Activated CD4-positive, alpha-beta memory T cell treated with anti-CD3 and anti-CD28 coated beads, Interleukin-2, amount 10 ng/mL, durations not matched to agents 7 days and 5 days (primary cell): ENCODE measurements around the gene IFNLR1. TPM values are rescaled to one million over a fixed set of nuclear protein-coding genes. Genes with fewer than 3 reads are reported as not detected.
A peak's percentile ranks its signal among the peaks of the same experiment; 100 is the strongest.
"Not testable (repeated sequence)": the region's sequence is repeated elsewhere in the genome, so short reads cannot be mapped to it uniquely, and the experiment has no call there.

Source experiments
- CTCF ChIA-PET: fragments of 350-600 bp; sonication (Branson Sonifier 250); formaldehyde crosslinking; loops from one replicate; lab custom pipeline; 2021; ENCODE audit warnings: antibody characterized with exemption, inconsistent platforms; lab: Charles Lee
- POLR2A ChIA-PET: fragments of 350-600 bp; sonication (Branson Sonifier 250); formaldehyde crosslinking; loops from one replicate; lab custom pipeline; 2021; ENCODE audit warnings: antibody characterized with exemption; lab: Charles Lee
- DNase-seq: peaks from one replicate; pipeline ENCODE4 v3.0.0-alpha.2; 2020
- H3K27ac Mint-ChIP-seq: one replicate; pipeline ENCODE4 v1.8.0; 2021; ENCODE audit warnings: mild to moderate bottlenecking, mixed read lengths
- H3K27me3 Mint-ChIP-seq: one replicate; pipeline ENCODE4 v1.8.0; 2021; ENCODE audit warnings: mixed read lengths
- H3K36me3 Mint-ChIP-seq: one replicate; pipeline ENCODE4 v1.8.0; 2021; ENCODE audit warnings: low read depth, mixed read lengths
- H3K4me1 Mint-ChIP-seq: one replicate; pipeline ENCODE4 v1.8.0; 2021; ENCODE audit warnings: mixed read lengths
- H3K4me3 Mint-ChIP-seq: one replicate; pipeline ENCODE4 v1.8.0; 2021; ENCODE audit warnings: mild to moderate bottlenecking, mixed read lengths
- H3K9me3 Mint-ChIP-seq: one replicate; pipeline ENCODE4 v1.8.0; 2021; ENCODE audit warnings: mixed read lengths
- total RNA-seq, 2 experiments: library from RNA; stranded (reverse); gene quantifications; one replicate each; pipeline ENCODE4 v1.2.3, GENCODE V29; 2021

IFNLR1 gene
- total RNA-seq, 2 experiments from 2014 or later: 6.0 to 6.1 TPM

DNA sequence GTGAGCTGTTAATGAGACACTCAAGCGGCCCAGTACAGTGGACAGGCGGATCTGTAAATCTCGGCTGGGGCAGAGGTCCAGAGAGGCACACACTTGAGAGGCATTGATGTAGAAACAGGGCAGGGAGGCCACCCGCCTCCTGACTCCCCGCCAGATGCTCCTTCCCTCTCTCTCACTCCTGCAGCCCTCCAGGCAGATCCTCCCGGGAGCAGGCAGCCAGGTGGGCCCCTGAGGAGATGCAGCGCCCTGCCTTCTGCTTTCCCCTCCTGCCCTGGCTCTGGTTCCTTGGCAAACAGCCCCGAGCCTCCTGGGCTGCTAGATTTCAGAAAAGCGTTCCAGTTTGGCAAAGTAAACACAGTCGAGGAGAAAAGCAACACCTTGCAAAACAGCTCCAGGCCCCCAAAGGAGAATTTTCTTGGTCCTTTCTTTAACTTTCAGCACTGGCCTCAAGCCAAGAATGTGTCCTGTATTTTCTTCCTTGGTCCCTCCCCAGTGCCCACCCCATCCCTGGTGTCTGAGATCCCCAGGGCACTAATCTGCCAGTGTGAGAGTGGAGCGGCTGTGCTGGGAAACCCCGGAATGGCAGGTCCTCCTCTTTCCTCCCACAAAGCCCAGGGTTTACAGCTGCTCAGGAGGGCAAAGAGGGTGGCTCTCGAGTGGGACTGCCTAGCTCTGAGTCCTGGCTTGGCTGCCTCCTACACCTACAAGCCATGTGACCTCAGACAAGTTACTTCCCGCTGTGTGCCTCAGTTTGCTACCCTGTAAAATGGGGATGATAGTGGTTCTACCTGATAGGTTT lies 29.4 kb upstream of the IFNLR1 start:
- CTCF ChIA-PET: interaction anchor here (2.2 kb wide), 1 partner anchor 175 kb away, joined by 6 read pairs; no protein-coding TSS in a partner anchor
- H3K9me3 Mint-ChIP-seq: peaks cover 6% of the 10 kb centered on the region
- H3K27ac Mint-ChIP-seq: no peak overlapping the region
- POLR2A ChIA-PET: no interaction called here
- no peaks in the 10 kb centered on the region for H3K4me1 Mint-ChIP-seq
- no peak for DNase-seq
- H3K4me3 Mint-ChIP-seq: no peak overlapping the region
- H3K36me3 Mint-ChIP-seq: no peaks in the 10 kb centered on the region
- H3K27me3 Mint-ChIP-seq: peaks cover 58% of the 10 kb centered on the region

DNA sequence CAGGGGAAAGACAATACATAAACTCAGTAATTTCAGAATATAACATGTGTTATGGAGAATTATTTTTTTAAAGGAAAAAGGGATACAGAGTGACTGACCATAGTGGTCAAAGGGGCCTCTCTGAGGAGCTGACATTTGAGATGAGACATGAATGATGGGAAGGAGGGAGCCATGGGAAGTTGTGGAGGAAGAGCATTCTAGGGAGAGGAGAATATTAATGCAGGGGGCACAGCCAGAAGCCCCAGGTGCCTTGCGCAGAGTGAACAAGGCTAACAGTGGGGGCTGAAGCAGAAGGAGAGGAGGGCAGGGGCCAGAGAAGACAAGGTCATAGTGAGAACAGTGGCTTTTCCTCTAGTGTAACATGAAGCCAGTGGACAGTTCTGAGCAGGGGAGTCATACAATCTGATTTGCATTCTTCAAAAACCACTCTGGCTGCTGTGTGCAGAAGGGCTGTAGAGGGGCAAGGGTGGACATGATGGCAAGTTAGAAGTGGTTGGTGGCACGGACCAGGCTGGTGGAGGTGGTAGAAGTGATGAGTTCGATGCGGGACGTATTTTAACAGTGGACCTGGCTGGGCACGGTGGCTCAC lies 28.2 kb upstream of the IFNLR1 start:
- POLR2A ChIA-PET: no interaction called here

DNA sequence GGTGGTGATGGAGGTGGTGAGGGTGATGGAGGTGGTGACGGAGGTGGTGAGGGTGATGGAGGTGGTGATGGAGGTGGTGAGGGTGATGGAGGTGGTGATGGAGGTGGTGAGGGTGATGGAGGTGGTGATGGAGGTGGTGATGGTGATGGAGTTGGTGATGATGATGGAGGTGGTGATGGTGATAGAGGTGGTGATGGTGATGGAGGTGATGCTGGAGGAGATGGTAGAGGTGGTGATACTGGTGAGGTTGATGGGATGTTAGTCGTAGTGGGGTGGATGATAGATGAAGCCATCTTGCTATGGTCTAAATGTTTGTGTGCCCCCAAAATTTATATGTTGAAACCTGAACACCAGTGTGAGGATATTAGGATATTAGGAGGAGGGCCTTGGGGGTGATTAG lies 25.3 kb upstream of the IFNLR1 start:
- Mint-ChIP-seq H3K36me3 (no peaks in the 10 kb centered on the region), H3K27ac (no peak overlapping the region), H3K9me3 (peaks cover 6% of the 10 kb centered on the region), H3K4me1 (no peaks in the 10 kb centered on the region), H3K4me3 (no peak overlapping the region), H3K27me3 (peaks cover 34% of the 10 kb centered on the region)
- ChIA-PET CTCF (no interaction called here), POLR2A (no interaction called here)
- no peak for DNase-seq

More for the DNA sequence above, 28.2 kb upstream of the IFNLR1 start:
- Mint-ChIP-seq H3K27me3 (peaks cover 54% of the 10 kb centered on the region), H3K9me3 (peaks cover 6% of the 10 kb centered on the region), H3K4me1 (no peaks in the 10 kb centered on the region), H3K27ac (no peak overlapping the region), H3K4me3 (no peak overlapping the region), H3K36me3 (no peaks in the 10 kb centered on the region)
- CTCF ChIA-PET: no interaction called here
- DNase-seq: no peak

DNA sequence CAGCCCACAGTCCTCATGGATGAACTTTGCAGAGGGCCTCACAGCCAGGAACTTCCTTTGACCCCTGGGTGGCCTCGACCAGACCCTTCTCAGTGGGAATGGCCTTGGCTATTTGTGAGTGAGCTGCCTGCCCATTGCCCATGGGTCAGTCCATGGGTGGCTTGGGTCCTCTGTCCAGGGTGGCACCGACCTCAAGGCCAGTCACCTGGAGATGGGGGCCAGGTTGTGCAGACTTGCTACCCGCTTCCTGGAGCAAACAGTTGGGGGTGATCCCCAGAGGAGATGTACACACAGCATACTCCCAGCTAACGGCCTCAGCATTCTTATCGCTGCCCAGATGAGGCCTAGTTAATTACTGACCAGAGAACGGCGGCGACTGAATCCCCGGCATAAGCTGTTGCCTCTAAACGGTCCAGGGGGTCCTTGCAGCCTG lies 23.1 kb upstream of the IFNLR1 start:
- no peak overlapping the region for H3K27ac Mint-ChIP-seq
- ChIA-PET POLR2A (no interaction called here), CTCF (interaction anchor here (0.7 to 1.1 kb wide), 3 partner anchors 60 to 182 kb away, joined by 3 to 4 read pairs (median 3); no protein-coding TSS in a partner anchor)
- no peaks in the 10 kb centered on the region for H3K4me1 Mint-ChIP-seq
- H3K4me3 Mint-ChIP-seq: no peak overlapping the region
- H3K9me3 Mint-ChIP-seq: peaks cover 6% of the 10 kb centered on the region
- H3K27me3 Mint-ChIP-seq: peaks cover 19% of the 10 kb centered on the region
- no peaks in the 10 kb centered on the region for H3K36me3 Mint-ChIP-seq
- no peak for DNase-seq

DNA sequence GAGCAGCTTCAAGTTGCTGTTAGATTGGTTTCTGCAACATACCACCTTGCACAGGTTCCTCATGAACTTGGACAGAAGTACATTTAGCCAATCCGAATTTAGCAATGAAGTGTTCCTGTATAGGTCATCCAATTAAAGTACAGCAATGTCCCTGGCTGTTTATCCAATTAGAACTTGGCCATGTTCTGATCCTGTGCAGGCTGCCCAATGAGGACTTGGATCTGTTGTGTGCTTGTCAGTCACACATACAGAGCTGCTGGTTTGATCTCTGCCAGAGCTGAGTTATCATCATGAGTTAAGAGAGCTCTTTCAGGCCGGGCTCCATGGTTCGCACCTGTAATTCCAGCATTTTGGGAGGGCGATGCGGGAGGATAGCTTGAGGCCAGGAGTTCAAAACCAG lies 22.0 kb upstream of the IFNLR1 start:
- Mint-ChIP-seq H3K9me3 (peaks cover 6% of the 10 kb centered on the region), H3K27ac (no peak overlapping the region), H3K27me3 (peaks cover 8% of the 10 kb centered on the region), H3K4me1 (no peaks in the 10 kb centered on the region), H3K36me3 (no peaks in the 10 kb centered on the region), H3K4me3 (no peak overlapping the region)
- CTCF ChIA-PET: interaction anchor here (1.0 to 1.1 kb wide), 2 partner anchors 59 to 182 kb away, joined by 3 to 4 read pairs; no protein-coding TSS in a partner anchor
- POLR2A ChIA-PET: interaction anchor here (0.9 kb wide), 1 partner anchor 12 kb away, joined by 3 read pairs; no protein-coding TSS in a partner anchor
- DNase-seq: no peak

DNA sequence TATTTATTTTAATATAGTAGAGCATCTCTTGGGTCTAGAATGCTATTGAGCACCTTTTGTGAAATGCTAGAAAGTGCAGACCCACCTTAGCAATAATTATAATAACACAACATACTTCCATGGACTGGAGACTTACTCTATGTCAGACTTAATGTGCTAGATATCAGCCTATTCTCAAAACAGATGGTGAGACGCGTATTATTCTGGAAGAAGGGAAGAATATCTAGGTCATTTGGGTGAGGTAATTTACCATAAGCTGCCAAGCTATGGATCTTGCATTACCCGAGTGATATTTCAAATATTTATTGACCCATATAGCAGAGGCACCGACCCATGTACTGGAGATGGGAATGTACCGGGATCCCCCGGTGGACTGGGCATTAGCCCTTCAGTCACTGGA lies 20.6 kb upstream of the IFNLR1 start:
- H3K36me3 Mint-ChIP-seq: no peaks in the 10 kb centered on the region
- H3K27ac Mint-ChIP-seq: no peak overlapping the region
- no peak for DNase-seq
- peaks cover 8% of the 10 kb centered on the region for H3K4me1 Mint-ChIP-seq
- peaks cover 6% of the 10 kb centered on the region for H3K9me3 Mint-ChIP-seq
- POLR2A ChIA-PET: no interaction called here
- CTCF ChIA-PET: no interaction called here
- no peak overlapping the region for H3K4me3 Mint-ChIP-seq
- peaks cover 2% of the 10 kb centered on the region for H3K27me3 Mint-ChIP-seq

DNA sequence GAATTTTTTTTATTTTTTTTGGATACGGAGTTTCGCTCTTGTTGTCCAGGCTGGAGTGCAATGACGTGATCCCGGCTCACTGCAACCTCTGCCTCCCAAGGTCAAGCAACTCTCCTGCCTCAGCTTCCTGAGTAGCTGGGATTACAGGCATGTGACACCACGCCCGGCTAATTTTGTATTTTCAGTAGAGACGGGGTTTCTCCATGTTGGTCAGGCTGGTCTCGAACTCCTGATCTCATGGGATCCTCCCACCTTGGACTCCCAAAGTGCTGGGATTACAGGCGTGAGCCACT lies 20.3 kb upstream of the IFNLR1 start:
- H3K9me3 Mint-ChIP-seq, POLR2A ChIA-PET, H3K36me3 Mint-ChIP-seq, H3K27me3 Mint-ChIP-seq, H3K4me1 Mint-ChIP-seq, H3K4me3 Mint-ChIP-seq, H3K27ac Mint-ChIP-seq, CTCF ChIA-PET, DNase-seq: not testable (repeated sequence)

DNA sequence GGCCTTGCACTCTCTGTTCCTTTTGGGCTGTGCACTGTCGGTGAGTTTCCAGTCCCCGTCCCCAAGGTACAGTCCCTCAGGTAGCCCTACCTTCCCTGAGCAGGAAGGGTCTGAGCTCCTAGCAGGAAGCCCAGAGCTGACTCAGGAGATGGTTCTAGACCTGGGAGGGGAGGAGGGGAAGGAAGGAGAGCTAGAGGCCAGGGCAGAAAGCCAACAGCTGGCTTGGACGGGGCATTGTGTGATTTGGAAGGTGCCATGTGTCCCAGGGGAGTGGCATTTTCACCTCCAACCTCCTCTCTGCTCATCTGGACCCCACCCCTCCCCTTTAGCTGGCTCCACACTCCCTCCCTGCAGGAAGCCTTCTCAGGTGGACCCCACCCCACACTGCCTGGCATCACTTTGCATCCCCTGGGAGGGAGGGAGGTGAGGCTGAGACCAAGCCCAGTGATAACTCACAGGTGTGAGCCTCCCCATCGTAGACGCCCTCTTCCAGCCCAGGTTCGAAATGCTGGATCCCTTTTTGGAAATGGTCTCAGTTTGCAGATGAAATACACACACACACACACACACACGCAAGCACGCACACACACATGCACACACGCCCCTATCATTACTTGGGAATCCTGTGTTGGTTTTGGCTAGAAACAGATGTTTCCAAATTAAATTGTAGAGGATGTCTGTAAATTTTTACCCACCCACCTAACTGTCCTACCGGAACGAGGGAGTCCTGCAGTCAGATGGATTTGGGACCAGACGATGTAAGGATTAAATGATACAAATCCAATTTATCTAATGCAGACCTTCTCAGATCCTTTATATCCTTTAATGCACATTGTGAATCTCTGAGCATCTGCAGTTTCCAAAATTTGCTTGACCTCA lies 19.7 kb upstream of the IFNLR1 start:
- Mint-ChIP-seq H3K9me3 (peaks cover 2% of the 10 kb centered on the region), H3K4me3 (no peak overlapping the region), H3K27me3 (peaks cover 2% of the 10 kb centered on the region), H3K4me1 (peaks cover 12% of the 10 kb centered on the region), H3K36me3 (no peaks in the 10 kb centered on the region), H3K27ac (no peak overlapping the region)
- no peak for DNase-seq
- ChIA-PET CTCF (interaction anchor here (0.8 to 1.4 kb wide), 2 partner anchors 179 to 184 kb away, joined by 3 to 4 read pairs; no protein-coding TSS in a partner anchor), POLR2A (no interaction called here)

DNA sequence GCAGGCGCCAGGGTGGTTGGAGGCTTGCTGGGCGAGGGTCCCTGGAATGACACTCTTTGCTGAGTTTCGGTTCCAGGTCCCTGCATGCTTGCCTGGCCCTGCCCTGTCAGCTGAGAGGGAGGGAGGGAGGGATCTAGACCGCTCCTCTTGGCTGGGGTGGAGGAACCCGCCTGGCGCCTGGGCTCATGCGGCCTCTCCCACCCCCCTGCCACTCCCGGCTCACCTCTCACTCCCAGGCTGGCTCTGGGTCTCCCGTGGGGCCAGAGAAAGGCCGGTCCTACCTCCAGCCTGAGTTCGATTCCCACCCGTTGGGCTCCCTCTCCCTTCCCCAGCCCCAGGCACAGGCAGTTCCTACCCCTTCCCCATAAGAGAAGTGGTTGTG lies 19.0 kb upstream of the IFNLR1 start:
- no peak for DNase-seq
- Mint-ChIP-seq H3K4me3 (no peak overlapping the region), H3K27me3 (peaks cover 2% of the 10 kb centered on the region), H3K4me1 (peaks cover 12% of the 10 kb centered on the region), H3K36me3 (no peaks in the 10 kb centered on the region), H3K27ac (no peak overlapping the region), H3K9me3 (no peaks in the 10 kb centered on the region)
- CTCF ChIA-PET: interaction anchor here (1.4 to 3.2 kb wide), 2 partner anchors 180 to 186 kb away, joined by 4 to 51 read pairs; no protein-coding TSS in a partner anchor
- POLR2A ChIA-PET: interaction anchor here (1.4 kb wide), 1 partner anchor 186 kb away, joined by 3 read pairs; no protein-coding TSS in a partner anchor

DNA sequence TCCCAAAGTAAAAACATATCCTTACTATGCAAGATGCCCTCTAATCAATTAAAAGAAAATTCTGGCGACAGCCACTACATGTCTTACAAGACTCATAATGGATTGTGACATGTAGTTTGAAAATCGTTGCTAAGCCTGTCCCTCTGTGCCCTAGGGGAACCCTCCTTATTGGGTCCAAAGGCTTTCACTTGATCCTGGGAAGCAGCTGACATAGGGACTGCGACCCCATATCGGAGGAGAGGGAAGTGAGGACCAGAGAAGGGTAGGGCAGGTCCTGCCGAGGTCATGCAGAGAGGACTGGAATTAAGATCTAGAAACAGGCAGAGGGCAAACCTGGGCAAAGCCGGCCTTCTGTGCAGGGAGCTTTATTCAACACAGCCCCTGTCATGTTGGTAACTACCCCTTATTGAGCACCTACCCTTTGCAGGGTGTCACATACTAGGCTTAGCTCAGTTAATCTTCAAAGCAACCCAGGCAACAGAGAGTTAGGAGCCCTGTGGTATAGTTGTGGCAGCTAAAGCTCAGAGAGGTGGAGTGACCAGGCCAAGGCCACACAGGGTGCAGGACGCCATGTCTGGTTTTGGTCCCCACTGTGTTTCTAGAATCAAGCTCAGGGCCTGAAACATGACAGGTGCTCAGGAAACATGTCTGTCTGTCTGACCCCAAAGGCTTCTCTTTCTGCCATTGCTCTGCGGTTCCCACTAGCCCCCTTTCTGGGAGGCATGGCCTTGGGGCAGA lies 18.4 kb upstream of the IFNLR1 start:
- ChIA-PET CTCF (interaction anchor here (1.3 to 3.2 kb wide), 3 partner anchors 135 to 187 kb away, joined by 3 to 51 read pairs (median 4); no protein-coding TSS in a partner anchor), POLR2A (interaction anchor here (1.4 kb wide), 2 partner anchors 55 to 187 kb away, joined by 3 read pairs; no protein-coding TSS in a partner anchor)
- peaks cover 12% of the 10 kb centered on the region for H3K4me1 Mint-ChIP-seq
- no peaks in the 10 kb centered on the region for H3K9me3 Mint-ChIP-seq
- H3K36me3 Mint-ChIP-seq: no peaks in the 10 kb centered on the region
- H3K4me3 Mint-ChIP-seq: no peak overlapping the region
- no peak overlapping the region for H3K27ac Mint-ChIP-seq
- H3K27me3 Mint-ChIP-seq: peaks cover 2% of the 10 kb centered on the region
- no peak for DNase-seq

DNA sequence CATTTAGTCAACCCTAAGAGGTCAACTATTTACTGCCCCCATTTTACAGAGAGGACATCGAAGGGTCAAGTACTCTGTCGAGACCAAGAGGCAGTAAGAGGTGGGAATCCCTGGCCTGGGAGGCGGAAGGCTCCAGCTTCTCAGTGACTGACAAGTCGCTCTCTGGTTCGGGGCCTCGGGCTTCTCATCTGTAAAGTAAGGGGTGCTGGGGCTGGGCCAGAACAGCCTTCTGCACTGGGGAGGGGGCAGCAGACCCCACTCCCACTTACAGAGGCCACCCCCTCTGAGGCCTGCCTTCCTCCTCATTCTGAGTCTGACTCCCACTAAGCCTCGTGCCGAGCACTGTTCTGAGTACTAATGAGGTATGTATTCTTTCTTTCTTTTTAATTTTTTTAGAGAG lies 17.0 kb upstream of the IFNLR1 start:
- no peaks in the 10 kb centered on the region for H3K36me3 Mint-ChIP-seq
- POLR2A ChIA-PET: no interaction called here
- H3K27ac Mint-ChIP-seq: no peak overlapping the region

DNA sequence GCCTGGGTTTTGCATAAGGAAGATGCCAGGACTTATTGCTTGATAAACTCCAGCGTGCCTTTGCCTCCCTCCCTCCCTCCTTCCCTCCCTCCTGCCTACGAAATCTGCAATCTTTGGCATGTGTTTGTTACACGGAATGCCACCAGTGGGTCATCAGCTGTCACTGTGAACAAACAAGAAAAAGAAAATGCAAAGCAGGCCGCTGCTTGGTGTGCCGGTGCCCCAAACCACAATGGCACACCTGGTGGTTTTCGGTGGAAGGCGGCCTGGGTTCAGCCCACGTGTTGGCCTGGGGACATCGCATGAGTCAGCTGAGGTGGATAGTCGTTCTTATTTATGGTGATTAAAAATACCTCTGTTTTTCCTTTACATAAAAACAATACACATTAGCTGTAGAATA lies 16.3 kb upstream of the IFNLR1 start:
- no peak overlapping the region for H3K27ac Mint-ChIP-seq
- H3K36me3 Mint-ChIP-seq: no peaks in the 10 kb centered on the region
- no peaks in the 10 kb centered on the region for H3K9me3 Mint-ChIP-seq
- H3K4me1 Mint-ChIP-seq: peaks cover 20% of the 10 kb centered on the region
- POLR2A ChIA-PET: no interaction called here
- H3K27me3 Mint-ChIP-seq: peaks cover 2% of the 10 kb centered on the region
- peak; percentile 29 for DNase-seq
- CTCF ChIA-PET: interaction anchor here (0.5 to 3.2 kb wide), 11 partner anchors 10 to 1735 kb away, joined by 3 to 51 read pairs (median 4); no protein-coding TSS in a partner anchor
- no peak overlapping the region for H3K4me3 Mint-ChIP-seq

More for the DNA sequence above, 17.0 kb upstream of the IFNLR1 start:
- H3K4me3 Mint-ChIP-seq: no peak overlapping the region
- DNase-seq: no peak
- H3K27me3 Mint-ChIP-seq: peaks cover 2% of the 10 kb centered on the region
- no peaks in the 10 kb centered on the region for H3K9me3 Mint-ChIP-seq
- H3K4me1 Mint-ChIP-seq: peaks cover 20% of the 10 kb centered on the region
- CTCF ChIA-PET: interaction anchor here (0.5 to 3.2 kb wide), 10 partner anchors 11 to 1735 kb away, joined by 3 to 51 read pairs (median 4); no protein-coding TSS in a partner anchor
